Retina (tissue), 1 donor: ENCODE data around the gene CRISPLD2.

Experiments
- DNase-seq: peaks from one replicate; pipeline ENCODE4 v3.0.0-alpha.2; 2016

CRISPLD2 gene

GRCh38 chr16:84889066-84889465 is 69.3 kb downstream of the CRISPLD2 start:
- no peak for DNase-seq

- DNase-seq: no peak
Observed at GRCh38 chr16:84890427-84890826, 70.6 kb downstream of the CRISPLD2 start.

DNA sequence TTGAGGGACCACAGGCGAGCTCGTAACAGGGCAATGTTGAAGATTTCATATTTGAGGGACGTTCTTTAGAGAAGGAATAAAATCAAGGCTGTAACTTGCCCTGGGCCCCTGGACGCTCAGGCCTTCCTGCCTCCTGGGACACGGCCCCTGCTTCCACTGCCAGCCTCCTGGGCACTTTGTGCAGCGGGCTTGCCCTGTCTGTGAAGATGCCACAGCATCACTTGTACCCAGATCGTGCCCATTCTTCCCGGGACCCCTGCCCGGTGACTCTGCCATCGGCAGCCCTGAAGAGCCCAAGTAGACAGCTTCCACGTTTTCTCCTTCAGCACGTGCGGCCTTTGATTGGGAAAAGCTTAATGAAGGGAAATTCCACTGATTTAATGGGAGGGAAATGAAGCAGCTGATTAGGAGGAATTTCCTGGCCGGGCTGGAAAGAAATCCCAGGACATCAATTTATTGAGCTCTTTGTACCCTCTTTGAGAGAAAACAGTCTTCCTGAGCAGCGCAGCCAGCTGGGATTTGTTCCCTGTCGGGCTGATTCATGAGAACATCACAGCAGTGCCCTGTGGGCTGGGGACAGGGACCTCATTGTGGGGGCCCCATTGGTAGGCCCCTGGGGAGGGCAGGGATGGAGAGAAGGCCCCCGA is 71.5 kb downstream of the CRISPLD2 start:
- peak; percentile 56 for DNase-seq

DNA sequence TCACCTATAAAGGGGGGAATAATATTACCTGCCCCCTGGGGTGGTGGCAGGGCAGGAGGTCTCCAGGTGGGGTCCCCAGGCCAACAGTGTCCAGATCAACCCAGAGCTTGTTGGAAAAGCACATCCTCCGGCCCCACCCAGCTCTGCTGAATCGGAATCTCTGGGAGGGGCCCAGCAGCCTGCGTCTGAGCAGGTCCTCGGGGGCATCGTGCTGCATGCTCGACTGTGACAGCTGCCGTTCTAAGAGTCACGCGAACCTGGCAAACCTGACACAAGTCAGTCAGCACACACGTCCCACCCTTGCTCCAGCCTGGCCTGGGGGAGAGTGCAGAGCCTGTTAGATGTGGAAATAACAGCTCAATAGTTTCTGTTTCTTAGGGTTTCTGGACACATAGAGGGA is 72.3 kb downstream of the CRISPLD2 start:
- no peak for DNase-seq

DNA sequence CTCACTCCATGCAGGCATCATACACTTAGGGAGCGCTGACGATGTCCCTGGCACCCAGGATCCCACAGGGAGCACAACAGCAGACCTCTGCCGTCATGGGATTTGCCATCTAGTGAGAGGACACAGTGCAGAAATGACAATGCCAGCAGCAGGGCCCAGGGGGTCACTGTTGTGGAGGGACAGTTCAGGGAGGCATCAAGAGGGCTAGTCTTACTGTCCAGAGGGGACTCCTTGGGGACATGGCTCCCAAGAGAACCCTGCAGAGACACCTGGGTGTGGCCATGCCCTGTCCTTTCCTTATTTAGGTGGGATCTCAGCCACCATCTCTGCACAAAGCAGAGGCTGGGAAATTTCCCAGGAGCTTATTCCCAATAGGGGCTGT is 73.7 kb downstream of the CRISPLD2 start:
- DNase-seq: no peak

GRCh38 chr16:84893849-84894599 is 74.2 kb downstream of the CRISPLD2 start:
- no peak for DNase-seq

DNA sequence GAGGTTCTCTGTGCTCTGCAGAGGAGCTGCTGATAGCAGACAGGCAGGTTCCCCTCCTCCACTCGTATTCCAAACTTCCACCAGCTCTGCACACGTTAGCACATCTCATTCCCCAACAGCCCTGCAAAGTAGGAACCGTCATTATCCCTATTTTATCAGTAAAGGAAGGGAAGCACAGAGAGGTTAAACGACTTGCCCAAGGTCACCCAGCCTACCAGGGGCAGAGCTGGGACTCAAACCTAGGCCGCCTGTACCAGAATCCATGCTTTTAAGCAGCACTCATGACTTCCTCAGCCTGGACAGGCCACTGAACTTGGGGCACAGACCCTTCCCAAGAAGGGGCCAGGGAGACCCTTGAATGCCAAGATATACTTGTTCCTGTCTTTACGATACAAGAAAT is 75.2 kb downstream of the CRISPLD2 start:
- no peak for DNase-seq

- DNase-seq: no peak
Observed at GRCh38 chr16:84896847-84897246, 77.1 kb downstream of the CRISPLD2 start.

- no peak for DNase-seq
Observed at GRCh38 chr16:84897911-84898377, 78.2 kb downstream of the CRISPLD2 start.

DNA sequence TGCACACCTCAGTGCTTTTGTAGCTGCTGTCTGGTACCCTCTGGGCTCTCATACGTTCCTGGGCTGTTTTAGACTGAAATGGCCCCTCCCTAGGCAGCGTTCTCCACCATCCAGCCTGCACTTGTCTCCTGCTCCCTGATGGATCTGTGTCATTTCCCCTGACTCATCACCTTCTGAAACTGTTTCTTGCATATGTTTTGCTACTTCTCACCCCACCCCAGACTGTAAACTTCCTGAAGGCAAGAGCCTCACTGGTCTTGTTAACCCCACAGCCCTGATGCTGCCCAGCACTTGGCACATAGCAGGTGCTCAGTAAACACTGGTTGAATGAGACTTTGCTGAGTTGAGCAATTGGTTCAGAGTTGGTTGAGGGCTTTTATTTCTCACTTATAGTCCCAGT is 78.7 kb downstream of the CRISPLD2 start:
- no peak for DNase-seq

GRCh38 chr16:84899414-84899813 is 79.6 kb downstream of the CRISPLD2 start:
- no peak for DNase-seq

GRCh38 chr16:84905965-84906460 is 86.2 kb downstream of the CRISPLD2 start:
- no peak for DNase-seq

- DNase-seq: no peak
Observed at GRCh38 chr16:84907051-84907450, 87.3 kb downstream of the CRISPLD2 start.

- DNase-seq: no peak
Observed at GRCh38 chr16:84907575-84907974, 87.8 kb downstream of the CRISPLD2 start.

DNA sequence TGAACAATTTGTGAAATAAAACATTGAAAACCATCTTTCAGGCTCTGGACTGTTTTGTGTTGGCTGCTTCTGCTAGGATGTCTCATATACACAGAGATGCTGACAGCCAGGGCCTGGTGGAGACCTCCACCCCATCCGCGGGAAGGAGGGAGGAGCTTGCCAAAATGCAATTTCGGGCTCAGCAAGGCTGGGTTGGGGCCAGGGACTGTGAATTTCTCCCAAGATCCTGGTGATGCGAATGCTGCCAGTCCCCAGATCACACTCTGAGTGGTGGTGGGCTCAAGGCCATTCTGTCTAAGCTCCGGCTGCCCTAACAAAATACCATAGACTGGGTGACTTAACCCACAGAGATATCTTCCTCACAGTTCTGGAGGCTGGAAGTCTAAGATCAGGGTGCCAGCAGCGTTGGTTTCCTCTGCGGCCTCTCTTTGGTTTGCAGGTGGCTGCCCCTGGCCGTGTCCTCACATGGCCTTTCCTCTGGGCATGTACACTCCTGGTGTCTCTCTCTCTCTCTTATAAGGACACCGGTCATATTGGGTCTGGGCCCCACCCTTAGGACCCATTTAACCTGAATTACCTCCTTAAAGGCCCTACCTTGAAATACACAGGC is 89.8 kb downstream of the CRISPLD2 start:
- no peak for DNase-seq

- DNase-seq: no peak
Observed at GRCh38 chr16:84911486-84912216, 91.9 kb downstream of the CRISPLD2 start.

- DNase-seq: no peak
Observed at GRCh38 chr16:84913315-84913714, 93.5 kb downstream of the CRISPLD2 start.

- no peak for DNase-seq
Observed at GRCh38 chr16:84914273-84914672, 94.5 kb downstream of the CRISPLD2 start.

DNA sequence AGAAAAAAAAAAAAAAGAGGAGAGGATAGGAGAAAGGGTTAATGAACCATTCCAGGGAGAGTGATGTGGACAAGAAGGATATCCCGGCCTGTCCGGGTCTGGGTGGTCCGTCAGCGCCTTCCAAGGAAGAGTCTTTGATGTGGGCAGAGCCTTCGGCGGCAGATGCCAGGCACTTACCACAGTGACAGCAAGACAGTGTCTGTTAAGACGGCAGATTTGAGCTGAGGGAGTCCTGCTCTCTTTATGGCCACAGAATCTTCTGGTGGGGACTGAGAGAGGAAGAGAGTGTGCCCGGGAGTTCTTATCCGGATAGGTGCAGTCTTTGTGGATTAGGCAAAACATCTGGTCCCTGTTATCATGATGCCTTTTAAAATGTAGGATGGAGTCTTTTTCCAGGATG is 96.4 kb downstream of the CRISPLD2 start:
- DNase-seq: peak; percentile 32

- no peak for DNase-seq
Observed at GRCh38 chr16:84916850-84917249, 97.1 kb downstream of the CRISPLD2 start.

GRCh38 chr16:84917492-84917891 is 97.7 kb downstream of the CRISPLD2 start:
- no peak for DNase-seq

GRCh38 chr16:84918006-84918909 is 98.5 kb downstream of the CRISPLD2 start:
- DNase-seq: no peak
